Astrocyte (in vitro differentiated cells and primary cell): ENCODE measurements around the gene WDR27. TPM values are rescaled to one million over a fixed set of nuclear protein-coding genes. Genes with fewer than 3 reads are reported as not detected.

ENCODE experiments used
- DNase-seq: peaks from one replicate; pipeline ENCODE4 v3.0.0-alpha.2; 2010; ENCODE audit warnings: low read depth
- FAIRE-seq: peaks from 2 replicates; lab custom pipeline; 2011; peaks lifted over from hg19 to GRCh38; lab: Jason Lieb, UNC
- H2AFZ ChIP-seq: 2 replicates; pipeline ENCODE4 v1.6.0; 2012; ENCODE audit warnings: low read depth, low read length, inconsistent platforms
- H3K27ac ChIP-seq: 2 replicates; pipeline ENCODE4 v1.5.1; 2011; ENCODE audit warnings: low read depth, low read length, inconsistent platforms
- H3K27me3 ChIP-seq: 2 replicates; pipeline ENCODE4 v1.6.0; 2011; ENCODE audit warnings: low read length, inconsistent platforms; ENCODE audit not compliant: insufficient read depth
- H3K36me3 ChIP-seq: 2 replicates; pipeline ENCODE4 v1.5.1; 2011; ENCODE audit warnings: low read length, inconsistent platforms; ENCODE audit not compliant: insufficient read depth
- H3K4me1 ChIP-seq: 2 replicates; pipeline ENCODE4 v1.5.1; 2011; ENCODE audit warnings: low read length, inconsistent platforms; ENCODE audit not compliant: insufficient read depth
- H3K4me2 ChIP-seq: 2 replicates; pipeline ENCODE4 v1.6.0; 2012; ENCODE audit warnings: low read length, inconsistent platforms
- H3K4me3 ChIP-seq: 2 replicates; pipeline ENCODE4 v1.5.1; 2011; ENCODE audit warnings: low read depth, mild to moderate bottlenecking, low read length, inconsistent platforms; ENCODE audit not compliant: insufficient read depth
- H3K79me2 ChIP-seq: 2 replicates; pipeline ENCODE4 v1.6.0; 2012; ENCODE audit warnings: mild to moderate bottlenecking, low read length, inconsistent platforms; ENCODE audit not compliant: insufficient read depth
- H3K9ac ChIP-seq: 2 replicates; pipeline ENCODE4 v1.6.0; 2012; ENCODE audit warnings: mild to moderate bottlenecking, low read length, inconsistent platforms
- H3K9me3 ChIP-seq: 2 replicates; pipeline ENCODE4 v1.5.1; 2012; ENCODE audit warnings: low read depth, mild to moderate bottlenecking, low read length, inconsistent platforms; ENCODE audit not compliant: insufficient read depth
- H4K20me1 ChIP-seq: 2 replicates; pipeline ENCODE4 v1.6.0; 2012; ENCODE audit warnings: low read length, inconsistent platforms; ENCODE audit not compliant: insufficient read depth
- H3K27ac Mint-ChIP-seq: one replicate; pipeline ENCODE4 v1.8.0; 2021; ENCODE audit warnings: mild to moderate bottlenecking, mixed read lengths; ENCODE audit not compliant: unreplicated experiment
- H3K27me3 Mint-ChIP-seq: one replicate; pipeline ENCODE4 v1.8.0; 2021; ENCODE audit warnings: low read depth, mixed read lengths; ENCODE audit not compliant: unreplicated experiment
- H3K36me3 Mint-ChIP-seq: one replicate; pipeline ENCODE4 v1.8.0; 2021; ENCODE audit warnings: low read depth, mixed read lengths; ENCODE audit not compliant: unreplicated experiment
- H3K4me1 Mint-ChIP-seq: one replicate; pipeline ENCODE4 v1.8.0; 2021; ENCODE audit warnings: low read depth, mixed read lengths; ENCODE audit not compliant: unreplicated experiment
- H3K4me3 Mint-ChIP-seq: one replicate; pipeline ENCODE4 v1.8.0; 2021; ENCODE audit warnings: mild to moderate bottlenecking, moderate library complexity, mixed read lengths; ENCODE audit not compliant: unreplicated experiment
- H3K9me3 Mint-ChIP-seq: one replicate; pipeline ENCODE4 v1.8.0; 2021; ENCODE audit warnings: mild to moderate bottlenecking, mixed read lengths; ENCODE audit not compliant: unreplicated experiment
- EZH2 ChIP-seq: IDR thresholded peaks from 2 replicates; pipeline ENCODE4 v1.6.1; 2012; ENCODE audit warnings: mild to moderate bottlenecking, low read length, inconsistent platforms; ENCODE audit not compliant: insufficient read depth
- total RNA-seq: library from RNA; stranded (reverse); gene quantifications from 2 replicates; pipeline ENCODE4 v1.2.1, GENCODE V29; 2021
- TF ChIP-seq, protein P1 (sequence below): IDR thresholded peaks from 2 replicates; pipeline ENCODE4 v1.5.1; 2011; ENCODE audit warnings: low read depth, mild to moderate bottlenecking, inconsistent platforms, low read length, moderate library complexity; ENCODE audit not compliant: insufficient read depth

Gene WDR27
- total RNA-seq, 1 donor from 2014 or later = 31.2 TPM

DNA sequence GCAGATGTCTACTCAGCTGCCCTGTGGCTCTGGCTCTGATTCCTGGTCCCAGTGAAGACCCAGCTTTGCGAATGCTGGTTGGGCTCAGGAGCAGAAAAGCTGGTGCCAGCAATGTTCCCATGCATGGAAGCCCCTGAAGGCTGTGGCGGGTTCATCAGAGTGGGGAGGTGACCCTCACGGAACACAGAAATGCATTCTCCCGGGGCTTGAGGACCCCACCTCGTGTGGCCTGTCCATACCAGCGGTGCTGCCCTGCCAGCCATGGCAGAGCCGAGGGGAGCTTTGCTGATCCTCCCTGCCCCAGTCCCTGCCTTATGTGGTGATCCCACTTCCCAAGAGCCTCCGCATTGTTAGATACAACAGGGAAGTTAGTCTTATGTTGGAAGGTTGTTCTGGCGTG is 290.5 kb downstream of the WDR27 start:
- Histone ChIP-seq H2AFZ (no peak overlapping the region), H3K79me2 (no peaks in the 10 kb centered on the region), H3K4me3 (no peak overlapping the region), H3K27me3 (no peaks in the 10 kb centered on the region), H3K4me2 (no peak overlapping the region), H3K36me3 (no peaks in the 10 kb centered on the region), H3K4me1 (no peaks in the 10 kb centered on the region), H3K9me3 (peaks cover 2% of the 10 kb centered on the region), H4K20me1 (no peaks in the 10 kb centered on the region), H3K27ac (no peak overlapping the region), H3K9ac (no peak overlapping the region)
- DNase-seq (no peak), FAIRE-seq (no peak)
- no peak overlapping the region for H3K4me3 Mint-ChIP-seq
- no peak for TF ChIP-seq EZH2
- TF ChIP-seq, protein P1, sequence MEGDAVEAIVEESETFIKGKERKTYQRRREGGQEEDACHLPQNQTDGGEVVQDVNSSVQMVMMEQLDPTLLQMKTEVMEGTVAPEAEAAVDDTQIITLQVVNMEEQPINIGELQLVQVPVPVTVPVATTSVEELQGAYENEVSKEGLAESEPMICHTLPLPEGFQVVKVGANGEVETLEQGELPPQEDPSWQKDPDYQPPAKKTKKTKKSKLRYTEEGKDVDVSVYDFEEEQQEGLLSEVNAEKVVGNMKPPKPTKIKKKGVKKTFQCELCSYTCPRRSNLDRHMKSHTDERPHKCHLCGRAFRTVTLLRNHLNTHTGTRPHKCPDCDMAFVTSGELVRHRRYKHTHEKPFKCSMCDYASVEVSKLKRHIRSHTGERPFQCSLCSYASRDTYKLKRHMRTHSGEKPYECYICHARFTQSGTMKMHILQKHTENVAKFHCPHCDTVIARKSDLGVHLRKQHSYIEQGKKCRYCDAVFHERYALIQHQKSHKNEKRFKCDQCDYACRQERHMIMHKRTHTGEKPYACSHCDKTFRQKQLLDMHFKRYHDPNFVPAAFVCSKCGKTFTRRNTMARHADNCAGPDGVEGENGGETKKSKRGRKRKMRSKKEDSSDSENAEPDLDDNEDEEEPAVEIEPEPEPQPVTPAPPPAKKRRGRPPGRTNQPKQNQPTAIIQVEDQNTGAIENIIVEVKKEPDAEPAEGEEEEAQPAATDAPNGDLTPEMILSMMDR = no peak
- H3K9me3 Mint-ChIP-seq = peaks cover 19% of the 10 kb centered on the region
- H3K27me3 Mint-ChIP-seq = peaks cover 3% of the 10 kb centered on the region
- no peaks in the 10 kb centered on the region for H3K36me3 Mint-ChIP-seq
- no peak overlapping the region for H3K27ac Mint-ChIP-seq
- H3K4me1 Mint-ChIP-seq = no peaks in the 10 kb centered on the region

DNA sequence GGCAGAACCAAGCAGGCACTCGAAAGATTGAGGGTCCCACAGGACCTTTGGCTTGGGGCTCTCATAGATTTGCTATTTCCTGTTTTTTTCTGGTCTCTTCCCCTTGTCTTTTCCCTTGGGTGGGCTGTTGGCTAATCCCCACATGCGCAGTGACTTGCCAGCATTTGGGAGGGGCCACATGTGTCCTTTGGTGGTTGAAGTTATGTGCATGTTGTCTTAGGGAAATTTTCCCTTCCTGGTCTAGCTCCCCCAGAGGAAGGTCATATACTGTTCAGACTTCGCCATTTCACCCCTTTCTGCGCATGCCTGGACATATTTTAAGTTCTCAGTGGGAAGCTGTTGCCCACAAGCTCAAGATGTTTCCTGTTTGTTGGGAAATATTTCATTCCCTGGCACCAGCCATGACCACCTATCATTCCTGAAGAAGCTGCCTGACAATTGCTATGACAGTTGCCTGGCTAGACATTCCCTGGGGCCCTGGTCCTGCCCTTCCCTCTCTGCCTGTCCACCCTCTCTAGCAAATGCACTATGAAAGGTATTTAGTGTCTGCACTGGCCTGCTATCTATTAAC is 292.0 kb downstream of the WDR27 start:
- Histone ChIP-seq H3K4me1 (no peaks in the 10 kb centered on the region), H3K79me2 (no peaks in the 10 kb centered on the region), H3K4me3 (no peak overlapping the region), H3K4me2 (no peak overlapping the region), H3K27me3 (no peaks in the 10 kb centered on the region), H3K27ac (no peak overlapping the region), H3K9ac (no peak overlapping the region), H2AFZ (no peak overlapping the region), H3K36me3 (no peaks in the 10 kb centered on the region), H3K9me3 (no peaks in the 10 kb centered on the region), H4K20me1 (no peaks in the 10 kb centered on the region)
- DNase-seq = no peak
- Mint-ChIP-seq H3K4me3 (no peak overlapping the region), H3K9me3 (peaks cover 15% of the 10 kb centered on the region), H3K27me3 (peaks cover 3% of the 10 kb centered on the region), H3K27ac (no peak overlapping the region), H3K36me3 (no peaks in the 10 kb centered on the region), H3K4me1 (no peaks in the 10 kb centered on the region)
- no peak for TF ChIP-seq EZH2
- TF ChIP-seq, protein P1 = no peak
- no peak for FAIRE-seq

DNA sequence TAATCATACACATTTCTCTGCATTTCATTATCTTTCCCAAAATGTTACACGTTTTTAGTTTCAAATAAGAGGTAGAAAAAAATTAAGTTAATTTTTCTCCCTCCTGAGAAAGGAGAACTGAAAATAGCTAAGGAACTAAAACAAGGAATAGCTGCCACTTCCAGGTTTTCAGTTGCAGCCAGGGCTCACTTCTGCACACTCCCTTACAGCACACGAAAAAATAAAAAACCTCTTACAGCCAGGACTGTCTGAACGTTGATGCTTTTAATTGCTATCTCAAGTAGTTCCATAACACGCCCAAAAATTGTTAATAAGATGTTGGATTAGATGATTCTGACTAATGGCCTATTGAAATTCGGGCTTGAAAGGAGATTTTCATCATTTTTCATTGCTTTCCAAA is 294.5 kb downstream of the WDR27 start:
- Mint-ChIP-seq H3K27ac (no peak overlapping the region), H3K9me3 (peaks cover 10% of the 10 kb centered on the region)

More for the DNA sequence above, 294.5 kb downstream of the WDR27 start:
- Histone ChIP-seq H3K4me2 (no peak overlapping the region), H2AFZ (no peak overlapping the region), H3K27me3 (no peaks in the 10 kb centered on the region), H3K4me1 (no peaks in the 10 kb centered on the region), H3K79me2 (no peaks in the 10 kb centered on the region), H3K9me3 (no peaks in the 10 kb centered on the region), H3K9ac (no peak overlapping the region), H3K27ac (no peak overlapping the region), H4K20me1 (no peaks in the 10 kb centered on the region), H3K4me3 (no peak overlapping the region), H3K36me3 (no peaks in the 10 kb centered on the region)
- H3K4me1 Mint-ChIP-seq = no peaks in the 10 kb centered on the region
- FAIRE-seq (no peak), DNase-seq (no peak)
- no peaks in the 10 kb centered on the region for H3K27me3 Mint-ChIP-seq
- TF ChIP-seq, protein P1 = no peak
- no peak for TF ChIP-seq EZH2
- no peaks in the 10 kb centered on the region for H3K36me3 Mint-ChIP-seq
- H3K4me3 Mint-ChIP-seq = no peak overlapping the region
